NT2/D1 (cell line): ENCODE results near the gene ACKR2.

Experiments used
- DNase-seq: peaks from one replicate; pipeline ENCODE4 v3.0.0-alpha.2; 2011; ENCODE audit warnings: low read depth, low spot score
- H3K27me3 ChIP-seq: 2 replicates; pipeline ENCODE4 v1.6.0; 2011; ENCODE audit warnings: mild to moderate bottlenecking; ENCODE audit not compliant: insufficient read length, insufficient read depth
- H3K36me3 ChIP-seq: 2 replicates; pipeline ENCODE4 v1.6.1; 2011; ENCODE audit warnings: mild to moderate bottlenecking, low read length, mixed read lengths; ENCODE audit not compliant: insufficient read depth, insufficient read length
- H3K4me1 ChIP-seq: 2 replicates; pipeline ENCODE4 v1.5.1; 2011; ENCODE audit not compliant: insufficient read depth, insufficient read length
- H3K4me3 ChIP-seq: 2 replicates; pipeline ENCODE4 v1.5.1; 2011; ENCODE audit warnings: low read depth; ENCODE audit not compliant: insufficient read length
- H3K9ac ChIP-seq: 2 replicates; pipeline ENCODE4 v1.6.0; 2011; ENCODE audit warnings: low read depth; ENCODE audit not compliant: insufficient read length
- H3K9me3 ChIP-seq: 2 replicates; pipeline ENCODE4 v1.5.1; 2011; ENCODE audit warnings: mild to moderate bottlenecking, low read length; ENCODE audit not compliant: insufficient read depth
- SUZ12 ChIP-seq: IDR thresholded peaks from 2 replicates; pipeline ENCODE4 v1.6.1; 2011; ENCODE audit not compliant: insufficient read length, insufficient read depth; ENCODE audit errors: extremely low read depth
- YY1 ChIP-seq: IDR thresholded peaks from 2 replicates; pipeline ENCODE4 v1.6.1; 2011; ENCODE audit not compliant: insufficient read length, insufficient read depth
- ZNF274 ChIP-seq: IDR thresholded peaks from 2 replicates; pipeline ENCODE4 v1.6.1; 2011; ENCODE audit warnings: mild to moderate bottlenecking, low read depth, low read length

ACKR2 gene

GRCh38 chr3:42786631-42787030 is 22.6 kb upstream of the ACKR2 start:
- DNase-seq = no peak
- no peak overlapping the region for H3K9ac ChIP-seq
- H3K27me3 ChIP-seq = no peaks in the 10 kb centered on the region
- TF ChIP-seq ZNF274 (no peak), YY1 (no peak)
- H3K4me3 ChIP-seq = no peak overlapping the region
- H3K9me3 ChIP-seq = no peaks in the 10 kb centered on the region
- peaks cover 46% of the 10 kb centered on the region for H3K36me3 ChIP-seq
- no peaks in the 10 kb centered on the region for H3K4me1 ChIP-seq

- no peak for TF ChIP-seq YY1
- TF ChIP-seq SUZ12 = no peak
- TF ChIP-seq ZNF274 = no peak
- no peaks in the 10 kb centered on the region for H3K9me3 ChIP-seq
- no peak overlapping the region for H3K9ac ChIP-seq
- H3K4me3 ChIP-seq = no peak overlapping the region
- H3K4me1 ChIP-seq = no peaks in the 10 kb centered on the region
- peaks cover 61% of the 10 kb centered on the region for H3K36me3 ChIP-seq
- H3K27me3 ChIP-seq = no peaks in the 10 kb centered on the region
- no peak for DNase-seq
These were observed 18.5 kb upstream of the ACKR2 start for GRCh38 chr3:42790714-42791229.

GRCh38 chr3:42795621-42796181 is 13.5 kb upstream of the ACKR2 start:
- no peak for DNase-seq

GRCh38 chr3:42796332-42796885 is 12.8 kb upstream of the ACKR2 start:
- no peak overlapping the region for H3K9ac ChIP-seq
- 0 out of 2 replicates have a peak, but pooled peaks cover 10% of the 10 kb centered on the region for H3K9me3 ChIP-seq
- no peak overlapping the region for H3K4me3 ChIP-seq
- H3K36me3 ChIP-seq = peaks cover 46% of the 10 kb centered on the region
- no peaks in the 10 kb centered on the region for H3K27me3 ChIP-seq
- no peak for DNase-seq
- no peaks in the 10 kb centered on the region for H3K4me1 ChIP-seq
- TF ChIP-seq YY1 (no peak), SUZ12 (no peak), ZNF274 (no peak)

More at GRCh38 chr3:42795621-42796181, 13.5 kb upstream of the ACKR2 start:
- Histone ChIP-seq H3K9ac (no peak overlapping the region), H3K4me3 (no peak overlapping the region), H3K27me3 (no peaks in the 10 kb centered on the region), H3K36me3 (peaks cover 44% of the 10 kb centered on the region), H3K9me3 (0 out of 2 replicates have a peak, but pooled peaks cover 10% of the 10 kb centered on the region), H3K4me1 (no peaks in the 10 kb centered on the region)
- TF ChIP-seq SUZ12 (no peak), ZNF274 (no peak), YY1 (no peak)

- no peak overlapping the region for H3K4me3 ChIP-seq
- H3K36me3 ChIP-seq = peaks cover 40% of the 10 kb centered on the region
- no peak for DNase-seq
- H3K9me3 ChIP-seq = 0 out of 2 replicates have a peak, but pooled peaks cover 10% of the 10 kb centered on the region
- no peak for TF ChIP-seq YY1
- no peak for TF ChIP-seq SUZ12
- no peak for TF ChIP-seq ZNF274
- H3K9ac ChIP-seq = no peak overlapping the region
- no peaks in the 10 kb centered on the region for H3K4me1 ChIP-seq
- no peaks in the 10 kb centered on the region for H3K27me3 ChIP-seq
These were observed 9.9 kb upstream of the ACKR2 start for GRCh38 chr3:42799376-42799775.

- TF ChIP-seq ZNF274 (no peak), YY1 (no peak), SUZ12 (no peak)
- Histone ChIP-seq H3K36me3 (peaks cover 38% of the 10 kb centered on the region), H3K9ac (no peak overlapping the region), H3K4me3 (no peak overlapping the region), H3K4me1 (no peaks in the 10 kb centered on the region), H3K27me3 (peaks cover 8% of the 10 kb centered on the region), H3K9me3 (0 out of 2 replicates have a peak, but pooled peaks cover 10% of the 10 kb centered on the region)
- no peak for DNase-seq
These were observed 9.0 kb upstream of the ACKR2 start for GRCh38 chr3:42800251-42800650.

GRCh38 chr3:42801048-42801620 is 8.1 kb upstream of the ACKR2 start:
- H3K9me3 ChIP-seq = 0 out of 2 replicates have a peak, but pooled peaks cover 10% of the 10 kb centered on the region
- TF ChIP-seq SUZ12 (no peak), YY1 (no peak), ZNF274 (no peak)
- no peaks in the 10 kb centered on the region for H3K4me1 ChIP-seq
- peaks cover 30% of the 10 kb centered on the region for H3K36me3 ChIP-seq
- DNase-seq = no peak
- peaks cover 16% of the 10 kb centered on the region for H3K27me3 ChIP-seq
- no peak overlapping the region for H3K9ac ChIP-seq
- no peak overlapping the region for H3K4me3 ChIP-seq
